Stimulated activated CD8-positive, alpha-beta memory T cell treated with anti-CD3 and anti-CD28 coated beads, Interleukin-7, amount 100 ng/mL, for 1 hour (primary cell): ENCODE data around the gene DHX40.
A peak's percentile ranks its signal among the peaks of the same experiment; 100 is the strongest.
"Not testable (repeated sequence)": the region's sequence is repeated elsewhere in the genome, so short reads cannot be mapped to it uniquely, and the experiment has no call there.

Source experiments
- DNase-seq, 2 donors: peaks; one replicate each; pipeline ENCODE4 v3.0.0-alpha.2; 2020; ENCODE audit warnings: low read depth in 2 of 2

The DHX40 gene

GRCh38 chr17:59561042-59561441 is 4.4 kb upstream of the DHX40 start:
- no peak for DNase-seq

- peak; percentile 2 to 16 for DNase-seq
These were observed 532 bp downstream of the DHX40 start for GRCh38 chr17:59565959-59566324.

- not testable (repeated sequence) for DNase-seq
These were observed 3.7 kb downstream of the DHX40 start for GRCh38 chr17:59569151-59569550.

GRCh38 chr17:59572301-59572924 is 7.0 kb downstream of the DHX40 start:
- DNase-seq, result no peak

GRCh38 chr17:59584168-59584567 is 18.8 kb downstream of the DHX40 start:
- DNase-seq, result not testable (repeated sequence)

GRCh38 chr17:59600169-59600568 is 34.8 kb downstream of the DHX40 start:
- no peak for DNase-seq

GRCh38 chr17:59601130-59601529 is 35.7 kb downstream of the DHX40 start:
- no peak for DNase-seq

GRCh38 chr17:59607061-59607460 is 41.7 kb downstream of the DHX40 start:
- no peak for DNase-seq

- DNase-seq, result no peak
These were observed 42.5 kb downstream of the DHX40 start for GRCh38 chr17:59607817-59608403.

- DNase-seq, result no peak
These were observed 46.1 kb downstream of the DHX40 start for GRCh38 chr17:59611503-59611902.

GRCh38 chr17:59616253-59616920 is 51.0 kb downstream of the DHX40 start:
- no peak for DNase-seq

GRCh38 chr17:59617156-59617732 is 51.8 kb downstream of the DHX40 start:
- DNase-seq, result no peak

GRCh38 chr17:59619035-59619297 is 53.6 kb downstream of the DHX40 start:
- no peak for DNase-seq

- peak; percentile 78 to 80 for DNase-seq
These were observed 54.1 kb downstream of the DHX40 start, which contains the start of gene CLTC for GRCh38 chr17:59619298-59620063. CLTC (plus strand) TSS chr17:59619895; CDS start chr17:59620132, 237 bp downstream.

GRCh38 chr17:59620064-59620359 is 54.6 kb downstream of the DHX40 start:
- no peak for DNase-seq

- peak in 1 of 2 donors; percentile 15 for DNase-seq
These were observed 55.3 kb downstream of the DHX40 start for GRCh38 chr17:59620518-59621259.

- DNase-seq, result no peak
These were observed 56.4 kb downstream of the DHX40 start for GRCh38 chr17:59621771-59622170.

- DNase-seq, result no peak
These were observed 57.7 kb downstream of the DHX40 start for GRCh38 chr17:59623151-59623550.

- DNase-seq, result no peak
These were observed 61.3 kb downstream of the DHX40 start for GRCh38 chr17:59626756-59627155.

GRCh38 chr17:59627274-59627673 is 61.9 kb downstream of the DHX40 start:
- no peak for DNase-seq

- DNase-seq, result no peak
These were observed 62.4 kb downstream of the DHX40 start for GRCh38 chr17:59627770-59628171.

GRCh38 chr17:59629174-59629573 is 63.8 kb downstream of the DHX40 start:
- no peak for DNase-seq
